GM19193 (cell line): Measurements from ENCODE around the gene KRTAP10-4.

Experiments
- POLR2A ChIP-seq: IDR thresholded peaks from 4 replicates; pipeline ENCODE4 v1.6.1; 2011; ENCODE audit not compliant: insufficient read depth, insufficient read length; ENCODE audit errors: extremely low read depth

KRTAP10-4 gene

DNA sequence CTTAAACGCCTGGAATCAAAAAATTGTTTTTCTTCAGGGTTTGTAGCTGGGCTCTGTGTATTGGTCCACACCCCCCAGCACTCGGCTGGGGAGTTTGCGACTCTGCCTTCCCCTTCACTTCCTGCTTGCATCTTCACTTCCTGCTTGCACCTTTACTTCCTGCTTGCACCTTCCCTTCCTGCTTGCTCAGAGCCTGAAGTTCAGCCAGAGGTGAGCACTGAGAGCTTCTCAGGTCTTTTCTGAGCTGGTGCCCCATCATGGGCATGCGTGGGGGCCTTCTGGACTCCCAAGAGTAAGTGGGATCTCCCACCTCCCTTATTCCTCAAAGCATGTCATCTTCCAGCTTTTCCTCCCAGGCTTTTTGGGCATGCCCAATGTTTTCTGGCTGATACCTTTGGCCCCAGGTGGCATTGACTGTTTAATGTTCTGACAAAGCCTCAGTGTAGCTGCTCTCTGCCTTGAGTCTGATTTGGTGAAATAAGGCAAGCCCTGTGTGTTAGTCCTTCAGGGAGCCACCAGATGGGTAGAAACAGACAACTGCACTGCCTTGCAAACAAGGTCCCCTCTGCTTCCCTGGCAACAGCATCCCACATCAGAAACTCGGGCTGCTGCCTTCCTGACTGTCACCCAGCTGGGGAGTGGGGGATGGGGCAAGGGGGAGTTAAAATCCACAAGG lies 25.7 kb upstream of the KRTAP10-4 start:
- TF ChIP-seq POLR2A = no peak

DNA sequence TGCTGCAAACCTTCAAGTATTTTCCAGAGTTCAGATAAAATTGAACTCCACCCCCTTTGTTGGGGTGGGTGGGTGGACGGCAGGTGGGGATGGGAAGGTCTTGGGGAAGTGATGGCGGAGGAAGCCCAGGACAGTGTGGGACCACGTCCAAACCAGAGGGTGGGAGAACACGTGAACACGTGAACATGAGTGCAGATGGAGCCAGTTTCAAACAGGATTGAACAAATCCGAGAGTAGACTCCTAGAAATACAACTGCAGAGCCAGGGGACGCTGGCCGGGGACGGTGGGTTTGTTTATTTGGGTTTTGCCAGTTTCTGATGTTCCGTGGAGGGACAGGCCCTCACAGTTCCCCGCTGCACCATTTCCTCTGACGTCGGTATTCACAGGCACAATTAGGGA lies 25.1 kb upstream of the KRTAP10-4 start:
- TF ChIP-seq POLR2A = no peak

DNA sequence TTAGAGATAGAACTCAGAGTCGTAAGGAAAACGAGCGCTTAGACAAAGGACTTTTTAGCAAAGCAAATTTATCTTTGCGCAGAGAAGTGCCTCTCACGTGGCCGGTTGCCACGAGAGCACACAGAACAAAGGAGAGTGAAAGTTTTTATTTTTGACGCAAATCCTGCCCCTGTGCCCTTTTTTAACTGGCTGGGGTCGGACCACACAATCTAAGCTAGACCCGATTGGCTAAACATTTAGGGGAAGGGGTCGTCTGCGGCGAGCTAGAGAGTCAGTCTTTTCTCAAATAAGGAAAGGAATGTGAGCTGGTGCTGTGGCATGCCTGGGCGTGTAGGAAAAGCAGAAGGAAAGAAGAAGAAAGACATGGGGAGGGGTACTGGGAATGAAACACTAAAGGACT lies 24.6 kb upstream of the KRTAP10-4 start:
- no peak for TF ChIP-seq POLR2A

DNA sequence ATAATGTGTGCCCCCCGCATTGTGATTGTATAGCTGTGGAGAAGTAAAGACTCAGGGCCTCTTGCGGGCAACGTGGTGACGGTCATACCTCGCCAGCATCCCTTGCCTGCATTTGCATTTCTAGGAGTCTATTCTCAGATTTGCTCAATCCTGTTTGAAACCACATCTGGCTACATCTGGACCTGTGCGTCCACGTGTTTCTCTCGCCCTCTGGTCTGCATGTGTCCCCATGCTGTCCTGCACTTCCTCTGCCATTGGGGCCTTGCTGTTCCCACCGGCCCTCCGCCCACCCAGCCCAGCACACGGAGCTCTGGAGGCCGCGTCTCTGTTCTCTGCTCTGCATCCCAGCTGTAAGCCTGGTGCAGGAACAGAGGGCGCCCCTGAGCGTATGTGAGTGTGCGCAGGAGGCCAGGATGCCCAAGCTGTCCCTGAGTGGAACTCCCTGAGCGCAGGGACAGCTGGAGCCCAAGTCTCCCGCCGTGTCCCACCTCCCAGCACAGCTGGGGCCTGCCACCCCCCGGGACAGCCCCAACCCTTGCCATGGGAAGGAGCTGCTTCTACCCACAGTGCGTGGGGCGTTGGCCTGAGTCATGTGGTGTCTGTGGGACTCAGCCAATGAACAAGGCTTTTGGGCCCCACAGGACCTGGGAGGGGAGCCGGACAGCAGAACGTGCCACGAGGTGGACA lies 23.9 kb upstream of the KRTAP10-4 start:
- TF ChIP-seq POLR2A = no peak

DNA sequence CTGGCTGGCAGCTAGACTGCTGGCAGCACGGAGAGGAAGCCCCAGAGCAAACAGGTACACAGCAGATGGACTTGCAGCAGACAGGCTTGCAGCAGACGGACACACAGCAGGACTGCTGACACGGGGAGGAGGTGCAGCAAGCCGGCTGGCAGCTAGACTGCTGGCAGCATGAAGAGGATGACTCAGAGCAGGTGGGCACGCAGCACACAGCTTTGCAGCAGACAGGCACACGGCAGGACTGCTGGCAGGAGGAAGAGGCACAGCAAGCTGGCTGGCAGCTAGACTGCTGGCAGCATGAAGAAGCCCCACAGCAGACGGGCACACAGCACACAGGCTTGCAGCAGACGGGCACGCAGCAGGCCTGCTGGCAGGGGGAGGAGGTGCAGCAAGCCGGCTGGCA lies 22.7 kb upstream of the KRTAP10-4 start:
- no peak for TF ChIP-seq POLR2A

DNA sequence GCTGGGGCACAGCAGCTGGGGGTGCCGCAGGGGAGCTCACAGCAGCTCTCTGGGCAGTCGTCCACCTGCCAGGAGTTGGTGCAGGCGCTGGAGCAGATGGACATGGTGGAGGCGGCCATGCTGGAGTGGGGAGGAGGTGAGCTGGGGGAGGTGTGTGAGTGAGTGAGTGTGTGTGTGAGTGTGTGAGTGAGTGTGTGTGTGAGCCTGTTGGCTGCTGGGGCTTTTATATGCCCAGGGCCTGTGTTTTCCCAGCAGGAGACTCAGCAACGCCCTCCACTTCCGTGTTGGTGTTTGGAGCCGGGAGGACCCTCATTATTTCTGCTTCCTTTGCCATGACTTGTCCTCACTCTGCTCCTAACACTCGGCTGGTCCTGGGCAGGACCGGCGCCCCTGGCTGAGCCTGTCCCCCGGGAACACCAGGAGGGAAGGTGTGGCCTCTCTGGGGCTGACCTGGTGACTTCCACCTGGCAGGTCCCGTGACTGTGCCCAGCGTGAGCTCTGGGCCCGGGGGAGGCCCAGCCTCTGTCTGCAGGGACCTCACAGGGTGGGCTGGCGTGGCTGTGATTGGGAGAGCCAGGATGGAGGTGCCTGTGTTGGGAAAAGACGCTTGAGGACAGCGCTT lies 22.1 kb upstream of the KRTAP10-4 start, which contains the start of gene KRTAP10-2:
KRTAP10-2 (minus strand) TSS at position 166 of the 622 bp plus-strand sequence; CDS start at position 119, 47 bp downstream.
- no peak for TF ChIP-seq POLR2A

DNA sequence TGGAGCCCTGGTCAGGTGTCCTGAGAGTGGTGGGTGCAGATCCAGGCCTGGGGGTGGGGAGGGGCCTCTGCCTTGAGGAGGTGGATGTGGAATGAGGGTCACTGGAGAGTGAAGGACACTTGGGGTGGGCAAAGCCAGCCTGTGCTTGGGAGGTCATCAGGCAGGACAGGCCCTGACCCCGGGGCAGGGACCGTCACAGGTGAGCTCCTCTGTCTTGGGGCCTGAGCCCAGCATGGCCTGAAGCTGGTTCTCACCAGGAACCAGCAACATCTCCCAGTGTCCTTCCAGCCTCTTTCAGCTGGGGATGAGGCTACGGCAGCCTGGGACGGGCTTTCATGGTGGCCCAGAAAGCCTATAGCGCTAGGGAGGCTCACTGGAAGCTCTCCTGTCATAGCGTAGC lies 21.4 kb upstream of the KRTAP10-4 start:
- TF ChIP-seq POLR2A = no peak

DNA sequence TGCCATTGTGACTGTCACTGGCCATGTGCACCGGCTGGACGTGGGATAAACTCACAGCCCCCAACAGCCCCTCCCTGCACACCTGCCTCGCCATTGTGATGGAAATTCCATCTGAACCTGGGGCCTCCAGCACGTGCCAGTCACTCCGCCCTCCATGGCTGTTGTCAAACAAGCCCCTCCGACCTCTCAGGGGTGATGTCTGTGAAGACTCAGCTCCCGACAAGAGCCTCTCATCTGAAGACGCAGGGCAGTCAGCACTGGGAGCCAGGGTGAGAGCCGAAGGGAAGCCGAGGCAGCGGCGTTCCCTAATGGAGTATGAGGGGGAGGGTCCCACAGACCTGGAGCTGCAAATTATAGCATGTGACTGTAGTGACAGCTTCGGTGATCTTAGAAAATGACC lies 20.8 kb upstream of the KRTAP10-4 start:
- TF ChIP-seq POLR2A = no peak

DNA sequence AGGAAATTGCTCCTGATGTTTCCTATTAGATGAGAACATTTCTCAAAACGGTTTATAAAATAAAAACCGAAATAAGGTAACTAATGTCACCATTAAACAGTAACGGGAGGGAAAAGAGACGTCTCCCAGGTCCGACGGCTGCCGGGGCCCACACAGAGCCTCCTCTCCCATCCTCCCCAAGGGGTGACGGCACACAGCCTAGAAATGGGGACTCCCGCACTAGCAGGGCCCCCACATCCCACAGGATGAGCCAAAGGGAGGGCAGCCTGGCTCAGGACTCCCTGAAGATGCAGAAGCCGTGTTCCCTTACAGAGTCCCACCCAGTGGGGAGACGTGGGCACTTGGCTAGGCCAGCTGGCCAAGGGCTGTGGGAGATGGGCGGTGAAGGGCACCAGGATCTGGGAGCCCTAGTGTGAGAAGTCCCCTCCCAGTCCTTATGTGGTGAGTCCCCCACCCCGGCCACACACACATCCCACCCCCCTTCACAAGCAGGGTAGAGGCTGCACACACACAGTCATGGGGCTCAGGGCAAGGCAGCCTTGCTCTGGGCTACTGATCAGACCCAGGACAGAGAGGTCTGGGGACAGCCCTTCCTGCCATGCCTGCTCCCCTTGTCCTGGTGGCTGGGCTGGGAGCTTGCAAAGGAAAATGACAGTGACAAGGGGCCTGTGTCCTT lies 18.2 kb upstream of the KRTAP10-4 start:
- TF ChIP-seq POLR2A = no peak

DNA sequence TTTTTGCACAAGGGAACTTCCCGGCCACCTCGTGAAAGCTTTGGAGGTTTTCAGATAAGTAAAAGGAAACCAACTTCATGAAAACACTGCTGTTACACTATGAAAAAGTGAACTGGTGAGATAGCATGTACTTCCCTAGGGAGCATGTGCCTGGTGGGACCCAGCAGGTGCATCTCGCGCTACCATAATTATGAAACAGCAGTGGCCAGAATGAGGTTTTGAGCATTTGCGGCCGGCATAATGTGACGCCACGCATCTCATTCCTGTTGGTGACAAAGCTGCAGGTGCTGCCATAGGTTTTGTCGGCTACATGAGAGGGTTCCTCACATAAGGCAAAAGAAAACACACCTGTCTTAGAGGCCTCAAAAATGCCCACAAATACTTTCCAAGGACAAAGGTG lies 16.6 kb upstream of the KRTAP10-4 start:
- TF ChIP-seq POLR2A = no peak

DNA sequence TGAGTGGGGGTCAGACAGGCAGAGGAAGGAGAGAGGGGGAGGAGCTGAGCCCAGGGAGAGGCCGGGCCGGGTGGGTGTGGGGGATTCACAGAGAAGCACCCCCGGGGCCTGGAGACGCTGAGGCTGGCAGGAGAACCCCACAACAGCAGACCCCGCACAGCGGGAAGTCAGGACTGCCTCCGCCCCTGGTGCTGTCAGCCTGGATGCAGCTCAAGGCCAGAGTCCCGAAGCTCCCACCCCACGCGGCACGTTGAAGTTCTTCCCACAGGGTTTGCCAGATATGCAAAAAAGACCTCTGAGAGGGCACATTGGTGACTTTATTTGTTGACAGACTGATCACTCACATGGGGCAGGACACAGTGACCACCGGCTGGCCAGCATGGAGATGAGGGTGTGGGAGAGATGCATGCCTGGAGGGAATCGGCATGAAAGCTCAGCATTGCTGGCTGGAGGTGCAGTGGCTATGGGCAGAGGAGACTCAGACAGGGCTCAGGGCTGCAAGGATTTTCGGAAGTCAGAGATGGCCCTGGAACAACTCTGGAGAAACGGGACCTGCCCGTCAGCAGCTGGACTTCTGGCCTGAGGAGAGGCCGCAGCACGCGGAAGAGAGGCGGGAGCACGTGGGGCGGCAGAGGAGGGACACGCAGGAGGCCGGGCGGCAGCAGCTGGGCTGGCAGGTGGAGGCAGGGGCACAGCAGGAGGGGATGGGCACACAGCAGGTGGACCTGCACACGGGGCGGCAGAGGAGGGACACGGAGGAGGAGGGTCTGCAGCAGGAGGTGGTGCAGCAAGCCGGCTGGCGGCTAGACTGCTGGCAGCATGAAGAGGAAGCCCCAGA lies 15.8 kb upstream of the KRTAP10-4 start:
- TF ChIP-seq POLR2A = no peak

DNA sequence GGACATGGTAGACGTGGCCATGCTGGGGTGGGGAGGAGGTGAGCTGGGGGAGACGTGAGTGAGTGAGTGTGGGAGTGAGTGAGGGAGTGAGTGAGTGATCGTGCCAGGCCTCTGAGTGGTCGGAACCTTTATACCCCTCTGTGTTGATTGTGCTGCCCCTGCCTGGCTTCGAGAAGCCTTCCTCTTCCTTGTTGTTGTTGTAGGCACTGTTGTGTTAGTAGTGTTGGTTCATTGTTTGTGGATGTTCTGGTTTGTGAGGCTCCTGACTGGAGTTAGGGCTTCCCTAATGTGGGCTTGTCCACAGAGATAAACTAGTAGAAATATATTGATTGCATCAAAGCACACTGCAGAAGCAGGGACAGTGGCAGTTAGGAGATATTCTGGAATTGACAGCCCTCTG lies 14.8 kb upstream of the KRTAP10-4 start, which contains the start of gene KRTAP10-3:
KRTAP10-3 (minus strand) TSS at position 101 of the 400 bp plus-strand sequence; CDS start at position 21, 80 bp downstream.
- TF ChIP-seq POLR2A = no peak

DNA sequence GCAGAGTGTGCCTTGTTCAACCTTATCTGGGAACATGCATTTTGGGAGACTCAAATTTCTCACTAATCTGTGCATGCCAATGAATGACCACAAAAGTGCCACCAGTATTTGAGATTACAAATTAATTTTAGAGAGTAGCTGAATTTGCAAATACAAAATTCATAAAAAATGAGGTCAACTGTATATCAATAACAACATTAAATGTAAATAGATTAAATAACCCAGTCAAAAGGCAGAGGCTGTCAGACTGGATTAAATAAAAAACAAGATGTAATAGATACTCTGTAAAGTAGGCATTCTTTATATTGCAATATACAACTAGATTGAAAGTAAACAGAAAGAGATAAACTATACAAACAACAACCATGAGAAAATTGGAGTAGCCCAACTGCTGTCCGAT lies 9.4 kb upstream of the KRTAP10-4 start:
- TF ChIP-seq POLR2A = no peak

DNA sequence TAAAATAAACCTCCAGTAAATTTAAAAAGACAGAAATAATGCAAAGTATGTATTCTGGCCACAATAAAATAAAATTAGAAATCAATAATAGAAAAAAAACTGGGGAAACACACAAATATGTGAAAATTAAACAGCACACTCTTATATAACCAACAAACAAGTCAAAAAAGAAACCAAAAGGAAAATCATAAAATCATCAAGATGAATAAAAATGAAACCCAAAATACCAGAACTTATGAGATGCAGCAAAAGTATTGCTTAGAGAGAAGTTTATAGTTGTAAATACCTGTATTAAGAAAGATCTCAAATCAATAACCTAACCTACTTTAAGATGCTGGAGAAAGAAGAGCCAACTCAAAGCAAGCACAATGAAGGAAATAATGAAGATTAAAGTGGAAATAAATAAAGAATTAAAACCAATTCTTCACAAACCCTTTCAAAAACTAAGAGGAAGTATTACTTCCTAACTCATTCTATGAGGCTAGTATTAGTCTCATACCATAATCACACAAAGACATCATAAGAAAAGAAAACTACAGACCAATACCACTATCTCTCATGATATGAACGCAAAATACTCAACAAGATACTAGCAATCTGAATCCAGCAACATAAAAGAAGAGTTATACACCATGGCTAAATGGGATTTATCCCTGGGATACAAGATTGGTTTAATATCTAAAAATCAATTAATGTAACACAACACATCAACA lies 8.5 kb upstream of the KRTAP10-4 start:
- TF ChIP-seq POLR2A = no peak

DNA sequence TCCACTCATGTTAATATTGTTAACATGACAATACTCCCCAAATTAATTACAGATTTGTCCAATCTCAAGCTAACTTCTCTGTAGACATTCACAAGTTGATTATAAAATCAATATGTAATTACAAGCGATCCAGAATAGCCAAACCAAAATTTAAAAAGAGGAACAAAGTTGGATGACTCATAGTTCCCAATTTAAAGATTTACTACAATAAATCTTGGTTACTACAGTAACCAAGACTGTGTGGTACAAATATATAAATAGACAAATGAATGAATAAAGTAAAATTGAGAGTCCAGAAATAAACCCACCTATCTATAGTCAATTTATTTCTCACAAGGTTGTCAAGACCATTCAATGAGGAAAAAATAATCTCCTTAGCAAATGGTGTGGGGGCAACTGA lies 7.1 kb upstream of the KRTAP10-4 start:
- TF ChIP-seq POLR2A = no peak
